H9 (cell line): ENCODE data around the gene SIGLEC9. TPM values are rescaled to one million over a fixed set of nuclear protein-coding genes. Genes with fewer than 3 reads are reported as not detected.

Source experiments
- DNase-seq: peaks from one replicate; pipeline ENCODE4 v3.0.0-alpha.2; 2017
- H2AFZ ChIP-seq: one replicate; pipeline ENCODE4 v1.6.1; 2013; ENCODE audit warnings: mild to moderate bottlenecking, low read length, control low read depth, moderate library complexity
- H2AK5ac ChIP-seq: 2 replicates; pipeline ENCODE4 v1.6.1; 2013; ENCODE audit warnings: low read length, control low read depth, mixed read lengths; ENCODE audit not compliant: insufficient read length
- H2BK120ac ChIP-seq: one replicate; pipeline ENCODE4 v1.6.1; 2013; ENCODE audit warnings: low read depth, mild to moderate bottlenecking, low read length, control low read depth, inconsistent platforms; ENCODE audit not compliant: poor library complexity, severe bottlenecking
- H2BK12ac ChIP-seq: 2 replicates; pipeline ENCODE4 v1.6.1; 2013; ENCODE audit warnings: low read length, control low read depth, mixed read lengths, low read depth; ENCODE audit not compliant: insufficient read length
- H2BK15ac ChIP-seq: 2 replicates; pipeline ENCODE4 v1.6.1; 2013; ENCODE audit warnings: low read depth, low read length, control low read depth
- H2BK20ac ChIP-seq: one replicate; pipeline ENCODE4 v1.6.1; 2013; ENCODE audit warnings: low read depth, mild to moderate bottlenecking, low read length, control low read depth, inconsistent platforms; ENCODE audit not compliant: poor library complexity, severe bottlenecking
- H2BK5ac ChIP-seq: 2 replicates; pipeline ENCODE4 v1.6.1; 2013; ENCODE audit warnings: low read length, control low read depth, mixed read lengths; ENCODE audit not compliant: insufficient read length
- H3K14ac ChIP-seq: 2 replicates; pipeline ENCODE4 v1.6.1; 2013; ENCODE audit warnings: low read length, control low read depth; ENCODE audit not compliant: insufficient read depth
- H3K18ac ChIP-seq: 2 replicates; pipeline ENCODE4 v1.6.1; 2013; ENCODE audit warnings: low read depth, mild to moderate bottlenecking, mixed read lengths, low read length, control low read depth; ENCODE audit not compliant: insufficient read length
- H3K23ac ChIP-seq: 2 replicates; pipeline ENCODE4 v1.6.1; 2013; ENCODE audit warnings: low read length, control low read depth, mixed read lengths, low read depth; ENCODE audit not compliant: insufficient read length
- H3K23me2 ChIP-seq: 2 replicates; pipeline ENCODE4 v1.6.1; 2013; ENCODE audit warnings: low read depth, mild to moderate bottlenecking, mixed read lengths, low read length, control low read depth; ENCODE audit not compliant: insufficient read length, poor library complexity, severe bottlenecking
- H3K27ac ChIP-seq: 2 replicates; pipeline ENCODE4 v1.5.1; 2013; ENCODE audit warnings: low read length, control low read depth, mixed read lengths, low read depth; ENCODE audit not compliant: insufficient read length
- H3K27me3 ChIP-seq: 2 replicates; pipeline ENCODE4 v1.6.1; 2013; ENCODE audit warnings: low read length, control low read depth, inconsistent platforms; ENCODE audit not compliant: insufficient read depth
- H3K4ac ChIP-seq: 2 replicates; pipeline ENCODE4 v1.6.1; 2013; ENCODE audit warnings: low read depth, mild to moderate bottlenecking, control low read depth, inconsistent platforms, low read length, moderate library complexity
- H3K4me1 ChIP-seq: 2 replicates; pipeline ENCODE4 v1.6.1; 2013; ENCODE audit warnings: low read length, control low read depth, inconsistent platforms; ENCODE audit not compliant: insufficient read depth
- H3K4me2 ChIP-seq: 2 replicates; pipeline ENCODE4 v1.6.1; 2013; ENCODE audit warnings: low read length, control low read depth, mixed read lengths; ENCODE audit not compliant: insufficient read length, insufficient read depth
- H3K56ac ChIP-seq: 2 replicates; pipeline ENCODE4 v1.6.1; 2013; ENCODE audit warnings: low read depth, mild to moderate bottlenecking, mixed read lengths, low read length, control low read depth; ENCODE audit not compliant: insufficient read length
- H3K79me1 ChIP-seq: 2 replicates; pipeline ENCODE4 v1.6.1; 2013; ENCODE audit warnings: low read depth, mild to moderate bottlenecking, moderate library complexity, low read length, control low read depth, inconsistent platforms; ENCODE audit not compliant: insufficient read depth, poor library complexity, severe bottlenecking
- H3K79me2 ChIP-seq: 2 replicates; pipeline ENCODE4 v1.6.1; 2013; ENCODE audit warnings: low read length, control low read depth, inconsistent platforms; ENCODE audit not compliant: insufficient read depth
- H3K9ac ChIP-seq: 2 replicates; pipeline ENCODE4 v1.6.1; 2013; ENCODE audit warnings: low read length, control low read depth, mixed read lengths; ENCODE audit not compliant: insufficient read length; ENCODE audit errors: extremely low read depth
- H3K9me3 ChIP-seq: one replicate; pipeline ENCODE4 v1.6.1; 2013; ENCODE audit warnings: low read depth, low read length, inconsistent platforms; ENCODE audit not compliant: control insufficient read depth
- H3T11ph ChIP-seq: one replicate; pipeline ENCODE4 v1.6.1; 2013; ENCODE audit warnings: mild to moderate bottlenecking, low read length, control low read depth, inconsistent platforms
- H4K20me1 ChIP-seq: one replicate; pipeline ENCODE4 v1.6.1; 2013; ENCODE audit not compliant: control insufficient read depth, insufficient read length, insufficient read depth
- H4K5ac ChIP-seq: 2 replicates; pipeline ENCODE4 v1.6.1; 2013; ENCODE audit warnings: low read depth, mild to moderate bottlenecking, mixed read lengths, low read length, control low read depth; ENCODE audit not compliant: insufficient read length
- H4K8ac ChIP-seq: replicated peaks from 2 replicates; pipeline ENCODE4 v1.6.1; 2013; ENCODE audit warnings: low read length, control low read depth, mixed read lengths, low read depth; ENCODE audit not compliant: insufficient read length
- H4K91ac ChIP-seq: 2 replicates; pipeline ENCODE4 v1.6.1; 2013; ENCODE audit warnings: low read depth, mild to moderate bottlenecking, moderate library complexity, mixed read lengths, low read length, control low read depth; ENCODE audit not compliant: insufficient read length
- H3K27ac Mint-ChIP-seq, 3 experiments: 2 replicates in 2 of 3; 3 replicates in 1 of 3; pipeline ENCODE4 v1.8.0; 2020 to 2021; ENCODE audit warnings: mixed read lengths in 3 of 3, mild to moderate bottlenecking in 1 of 3, moderate library complexity in 1 of 3
- H3K27me3 Mint-ChIP-seq: 2 replicates; pipeline ENCODE4 v1.8.0; 2021; ENCODE audit warnings: low read depth, mild to moderate bottlenecking, moderate library complexity, mixed read lengths
- H3K36me3 Mint-ChIP-seq, 3 experiments: 2 replicates in 2 of 3; 3 replicates in 1 of 3; pipeline ENCODE4 v1.8.0; 2020 to 2021; ENCODE audit warnings: low read depth in 3 of 3, mixed read lengths in 3 of 3; ENCODE audit not compliant: insufficient read depth in 1 of 3
- H3K4me1 Mint-ChIP-seq, 2 experiments: 2 replicates each; pipeline ENCODE4 v1.8.0; 2020; ENCODE audit warnings: mixed read lengths in 2 of 2
- H3K4me3 Mint-ChIP-seq, 2 experiments: 2 replicates in 1 of 2; 3 replicates in 1 of 2; pipeline ENCODE4 v1.8.0; 2020 to 2021; ENCODE audit warnings: mild to moderate bottlenecking in 2 of 2, mixed read lengths in 2 of 2, moderate library complexity in 1 of 2
- H3K9me3 Mint-ChIP-seq, 2 experiments: 2 replicates in 1 of 2; 3 replicates in 1 of 2; pipeline ENCODE4 v1.8.0; 2020; ENCODE audit warnings: mild to moderate bottlenecking in 2 of 2, mixed read lengths in 2 of 2, moderate library complexity in 1 of 2
- CTCF ChIP-seq: fragments of 200-600 bp; sonication (generic); conservative IDR thresholded peaks from 3 replicates; pipeline ENCODE4 v1.8.0; 2021; ENCODE audit warnings: antibody characterized with exemption, mild to moderate bottlenecking
- WGBS: extraction: QIAGEN DNeasy Blood & Tissue Kit; methylation state at CpG from one replicate; pipeline ENCODE4 v1.1.7; 2013; ENCODE audit warnings: missing lambda C conversion rate, low lambda C conversion rate, mixed read lengths; ENCODE audit not compliant: insufficient read length; ENCODE audit errors: extremely low coverage; 5-methylcytosine and 5-hydroxymethylcytosine counted together
- total RNA-seq: library from RNA; stranded (reverse); gene quantifications from 2 replicates; pipeline ENCODE4 v1.2.1, GENCODE V29; 2021

Gene SIGLEC9
- total RNA-seq, 1 experiment from 2014 or later = not detected

GRCh38 chr19:51127032-51127431, 2.3 kb downstream of the SIGLEC9 start:
- H2AFZ ChIP-seq = no peak overlapping the region
- DNase-seq = no peak
- H3K18ac ChIP-seq = no peak overlapping the region
- H3K4me2 ChIP-seq = no peak overlapping the region
- no peaks in the 10 kb centered on the region for H3K79me1 ChIP-seq
- no peak overlapping the region for H3K56ac ChIP-seq
- H3K9ac ChIP-seq = no peak overlapping the region
- no peak overlapping the region for H3K4me3 Mint-ChIP-seq
- H3K27ac ChIP-seq = no peak overlapping the region
- no peaks in the 10 kb centered on the region for H3K23me2 ChIP-seq
- H4K5ac ChIP-seq = no peak overlapping the region
- no peak overlapping the region for H3T11ph ChIP-seq
- no peak overlapping the region for H3K23ac ChIP-seq
- H4K91ac ChIP-seq = no peak overlapping the region
- no CpG with 5 or more reads among the region's 6 CpGs for WGBS
- peaks cover under 1 to 3% of the 10 kb centered on the region in 2 experiments; a peak in 2 of 4 replicates for H3K4me1 Mint-ChIP-seq
- no peak overlapping the region for H3K14ac ChIP-seq
- TF ChIP-seq CTCF = no peak
- H2BK120ac ChIP-seq = no peak overlapping the region
- no peaks in the 10 kb centered on the region for H3K9me3 ChIP-seq
- H3K79me2 ChIP-seq = no peaks in the 10 kb centered on the region
- no peak overlapping the region for H2BK15ac ChIP-seq
- H3K27ac Mint-ChIP-seq = no peak overlapping the region; a peak in 1 of 7 replicates
- no peaks in the 10 kb centered on the region for H4K20me1 ChIP-seq
- no peaks in the 10 kb centered on the region for H3K4me1 ChIP-seq
- H2BK20ac ChIP-seq = no peak overlapping the region
- no peak overlapping the region for H2AK5ac ChIP-seq
- H3K9me3 Mint-ChIP-seq = no peaks in the 10 kb centered on the region
- H3K4ac ChIP-seq = no peak overlapping the region
- H3K27me3 ChIP-seq = no peaks in the 10 kb centered on the region
- H4K8ac ChIP-seq = no peak overlapping the region
- H3K36me3 Mint-ChIP-seq = no peaks in the 10 kb centered on the region
- no peak overlapping the region for H2BK12ac ChIP-seq
- no peak overlapping the region for H2BK5ac ChIP-seq
- H3K27me3 Mint-ChIP-seq = peaks cover 36% of the 10 kb centered on the region
